ENCODE data around the gene SLC22A23. TPM values are rescaled to one million over a fixed set of nuclear protein-coding genes. Genes with fewer than 3 reads are reported as not detected.

SLC22A23 gene
- total RNA-seq, 4 donors from 2014 or later, result 6.6 to 25.0 (median 14.6) TPM

DNA sequence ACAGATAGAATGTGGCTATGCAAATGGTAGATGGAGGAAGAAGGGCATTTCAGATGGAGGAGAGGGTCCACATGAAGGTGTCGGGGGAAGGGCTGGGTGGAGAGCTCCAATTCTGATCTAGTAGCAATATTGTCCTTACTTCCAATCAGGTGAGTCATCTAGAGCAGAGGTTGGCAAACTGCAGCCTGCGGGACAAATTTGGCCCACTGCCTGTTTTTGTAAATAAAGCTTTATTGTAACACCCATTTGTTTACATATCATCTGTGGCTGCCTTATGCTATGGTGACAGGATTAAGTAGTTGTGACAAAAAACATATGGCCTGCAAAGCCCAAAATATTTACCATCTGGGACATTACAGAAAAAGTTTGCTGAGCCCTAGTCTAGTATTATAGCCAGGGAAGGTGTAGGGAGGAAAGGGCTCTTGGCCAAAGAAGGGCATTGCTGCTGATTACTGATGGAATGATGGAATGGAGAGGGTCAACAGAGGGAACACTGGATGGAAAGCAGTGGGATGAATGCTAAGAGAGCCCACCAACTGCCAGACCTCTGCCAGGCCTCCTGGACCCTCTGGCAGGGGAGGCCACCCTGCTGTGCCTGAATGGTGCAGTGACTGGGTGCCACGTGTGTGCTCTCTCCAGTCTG is 79.8 kb downstream of the SLC22A23 start:
- Histone ChIP-seq H3K4me3 (no peak overlapping the region), H3K36me3 (no peaks in the 10 kb centered on the region), H3K27ac (peak overlapping the region; percentile 38 to 74 (median 70)), H3K27me3 (no peaks in the 10 kb centered on the region), H3K4me1 (peaks cover 9 to 10% of the 10 kb centered on the region in 2 donors), H3K9me3 (no peaks in the 10 kb centered on the region)
- in situ Hi-C loops (cut with MboI; ENCODE audit: low sequenced_read_pairs in 4 of 4) (no loop called here), intact Hi-C loops (cut with DNase I; ENCODE audit: low total_unique reads) (no loop called here)
- DNase-seq (no peak), ATAC-seq (no peak)
- TF ChIP-seq POLR2A (IDR thresholded peaks at IDR 0.05), result no peak
- TF ChIP-seq, protein P1, sequence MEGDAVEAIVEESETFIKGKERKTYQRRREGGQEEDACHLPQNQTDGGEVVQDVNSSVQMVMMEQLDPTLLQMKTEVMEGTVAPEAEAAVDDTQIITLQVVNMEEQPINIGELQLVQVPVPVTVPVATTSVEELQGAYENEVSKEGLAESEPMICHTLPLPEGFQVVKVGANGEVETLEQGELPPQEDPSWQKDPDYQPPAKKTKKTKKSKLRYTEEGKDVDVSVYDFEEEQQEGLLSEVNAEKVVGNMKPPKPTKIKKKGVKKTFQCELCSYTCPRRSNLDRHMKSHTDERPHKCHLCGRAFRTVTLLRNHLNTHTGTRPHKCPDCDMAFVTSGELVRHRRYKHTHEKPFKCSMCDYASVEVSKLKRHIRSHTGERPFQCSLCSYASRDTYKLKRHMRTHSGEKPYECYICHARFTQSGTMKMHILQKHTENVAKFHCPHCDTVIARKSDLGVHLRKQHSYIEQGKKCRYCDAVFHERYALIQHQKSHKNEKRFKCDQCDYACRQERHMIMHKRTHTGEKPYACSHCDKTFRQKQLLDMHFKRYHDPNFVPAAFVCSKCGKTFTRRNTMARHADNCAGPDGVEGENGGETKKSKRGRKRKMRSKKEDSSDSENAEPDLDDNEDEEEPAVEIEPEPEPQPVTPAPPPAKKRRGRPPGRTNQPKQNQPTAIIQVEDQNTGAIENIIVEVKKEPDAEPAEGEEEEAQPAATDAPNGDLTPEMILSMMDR (IDR thresholded peaks at IDR 0.05 in 4 of 5, conservative IDR thresholded peaks at IDR 0.05 in 1 of 5), result no peak

DNA sequence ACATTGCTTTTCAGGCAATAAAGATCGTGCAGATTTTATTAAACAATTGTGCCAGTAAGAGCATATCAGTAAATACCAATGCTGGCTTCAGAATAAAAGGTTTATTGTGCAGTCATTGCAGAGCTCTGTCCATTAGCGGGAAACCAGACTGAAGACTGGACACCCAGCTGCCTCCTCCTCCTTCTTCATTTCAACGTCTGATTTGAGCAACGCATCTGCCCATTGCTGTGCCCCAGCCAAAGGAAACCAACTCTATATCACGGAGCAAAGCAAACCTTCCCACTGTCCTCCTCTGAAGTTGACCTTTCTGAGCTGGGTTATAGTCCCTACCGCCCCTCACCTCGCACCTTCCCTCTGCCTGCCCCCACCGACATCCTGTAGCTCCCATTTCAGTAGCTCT is 80.8 kb downstream of the SLC22A23 start:
- intact Hi-C loops (cut with DNase I; ENCODE audit: low total_unique reads), result no loop called here
- in situ Hi-C loops (cut with MboI; ENCODE audit: low sequenced_read_pairs in 4 of 4), result no loop called here
- Histone ChIP-seq H3K4me1 (peaks cover 9 to 10% of the 10 kb centered on the region in 2 donors), H3K9me3 (no peaks in the 10 kb centered on the region), H3K27ac (no peak overlapping the region), H3K4me3 (no peak overlapping the region), H3K36me3 (no peaks in the 10 kb centered on the region), H3K27me3 (no peaks in the 10 kb centered on the region)
- TF ChIP-seq POLR2A (IDR thresholded peaks at IDR 0.05), result no peak
- TF ChIP-seq, protein P1 (IDR thresholded peaks at IDR 0.05 in 4 of 5, conservative IDR thresholded peaks at IDR 0.05 in 1 of 5), result no peak
- DNase-seq, result no peak
- ATAC-seq, result no peak

DNA sequence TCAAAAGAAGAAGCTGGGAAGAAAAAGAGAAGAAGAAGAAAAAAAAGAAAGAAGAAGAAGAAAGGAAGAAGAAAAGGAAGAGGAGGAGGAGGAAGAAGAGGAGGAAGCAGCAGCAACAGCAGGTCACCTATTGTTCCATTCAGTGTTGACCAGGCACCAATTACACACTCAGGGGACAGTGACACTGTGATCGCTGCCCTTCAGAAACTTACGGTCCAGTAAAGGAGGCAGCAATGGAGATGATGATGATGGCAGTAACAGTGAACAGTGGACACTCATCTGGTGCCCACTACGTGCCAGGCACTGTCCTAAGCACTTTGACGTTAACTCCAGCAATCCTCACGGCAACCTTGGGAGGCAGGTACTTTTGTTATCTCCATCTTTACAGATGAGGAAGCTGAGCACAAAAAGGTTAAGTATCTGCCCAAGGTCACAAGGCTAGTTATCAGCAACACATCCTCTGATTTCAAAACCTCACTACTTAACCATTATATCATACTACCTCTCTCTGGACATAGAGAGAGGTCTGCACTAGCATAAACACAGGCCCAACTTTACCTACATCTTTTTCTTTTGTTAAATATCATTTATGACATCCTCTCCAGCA is 83.2 kb downstream of the SLC22A23 start:
- Histone ChIP-seq H3K4me3 (no peak overlapping the region), H3K36me3 (no peaks in the 10 kb centered on the region), H3K27me3 (no peaks in the 10 kb centered on the region), H3K9me3 (no peaks in the 10 kb centered on the region), H3K27ac (no peak overlapping the region), H3K4me1 (peaks cover 6 to 10% of the 10 kb centered on the region in 2 donors)
- no peak for DNase-seq
- ATAC-seq, result no peak
- intact Hi-C loops (cut with DNase I; ENCODE audit: low total_unique reads) (no loop called here), in situ Hi-C loops (cut with MboI; ENCODE audit: low sequenced_read_pairs in 4 of 4) (no loop called here)
- TF ChIP-seq POLR2A (IDR thresholded peaks at IDR 0.05), result no peak
- TF ChIP-seq, protein P1 (IDR thresholded peaks at IDR 0.05 in 4 of 5, conservative IDR thresholded peaks at IDR 0.05 in 1 of 5), result no peak

DNA sequence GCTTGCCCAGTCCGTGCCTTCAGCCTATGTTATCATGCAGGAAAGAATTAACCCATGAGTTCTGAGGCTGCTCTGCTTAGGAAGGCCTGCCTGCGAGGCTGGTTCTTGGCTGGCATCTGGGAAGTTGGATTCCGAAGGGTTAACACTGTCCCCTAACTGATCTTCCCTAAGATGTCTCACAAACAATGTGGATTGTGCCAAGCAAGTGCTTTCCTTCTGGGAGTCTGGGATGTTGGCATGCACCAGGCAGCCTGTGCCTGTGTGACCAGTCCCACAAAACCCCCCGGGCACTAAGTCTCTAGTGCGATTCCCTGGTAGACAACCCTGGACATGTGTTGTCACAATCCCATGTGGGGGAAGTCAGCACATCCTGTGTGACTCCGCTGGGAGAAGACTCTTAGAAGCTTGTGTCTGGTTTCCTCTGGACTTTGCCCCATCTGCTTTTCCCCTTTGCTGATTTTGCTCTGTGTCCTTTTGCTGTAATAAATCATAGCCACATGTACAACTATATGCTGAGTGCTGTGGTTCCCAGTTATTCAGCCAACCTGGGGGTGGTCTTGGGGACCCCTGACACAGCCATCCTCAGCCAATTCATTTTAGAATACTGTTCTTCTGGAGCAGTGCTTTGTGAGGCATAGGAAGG is 83.8 kb downstream of the SLC22A23 start:
- intact Hi-C loops (cut with DNase I; ENCODE audit: low total_unique reads) (no loop called here), in situ Hi-C loops (cut with MboI; ENCODE audit: low sequenced_read_pairs in 4 of 4) (no loop called here)
- no peaks in the 10 kb centered on the region for H3K36me3 ChIP-seq
- no peaks in the 10 kb centered on the region for H3K27me3 ChIP-seq
- no peak for ATAC-seq
- H3K9me3 ChIP-seq, result no peaks in the 10 kb centered on the region
- H3K4me3 ChIP-seq, result no peak overlapping the region
- DNase-seq, result no peak
- TF ChIP-seq, protein P1 (IDR thresholded peaks at IDR 0.05 in 4 of 5, conservative IDR thresholded peaks at IDR 0.05 in 1 of 5), result no peak
- TF ChIP-seq POLR2A (IDR thresholded peaks at IDR 0.05), result no peak
- H3K27ac ChIP-seq, result no peak overlapping the region
- H3K4me1 ChIP-seq, result peaks cover 6 to 7% of the 10 kb centered on the region in 2 donors

All from gastrocnemius medialis (tissue), 4 donors.